Hepatic stellate cell (primary cell): ENCODE data around the gene C1orf35.
A peak's percentile ranks its signal among the peaks of the same experiment; 100 is the strongest.
"Not testable (repeated sequence)": the region's sequence is repeated elsewhere in the genome, so short reads cannot be mapped to it uniquely, and the experiment has no call there.

Experiments
- DNase-seq: peaks from one replicate; pipeline ENCODE4 v3.0.0; 2011; ENCODE audit warnings: low spot score

The C1orf35 gene

GRCh38 chr1:228142155-228142691 lies 39.1 kb upstream of the C1orf35 start:
- no peak for DNase-seq

GRCh38 chr1:228141226-228142044 lies 38.3 kb upstream of the C1orf35 start:
- peak; percentile 81 for DNase-seq

DNA sequence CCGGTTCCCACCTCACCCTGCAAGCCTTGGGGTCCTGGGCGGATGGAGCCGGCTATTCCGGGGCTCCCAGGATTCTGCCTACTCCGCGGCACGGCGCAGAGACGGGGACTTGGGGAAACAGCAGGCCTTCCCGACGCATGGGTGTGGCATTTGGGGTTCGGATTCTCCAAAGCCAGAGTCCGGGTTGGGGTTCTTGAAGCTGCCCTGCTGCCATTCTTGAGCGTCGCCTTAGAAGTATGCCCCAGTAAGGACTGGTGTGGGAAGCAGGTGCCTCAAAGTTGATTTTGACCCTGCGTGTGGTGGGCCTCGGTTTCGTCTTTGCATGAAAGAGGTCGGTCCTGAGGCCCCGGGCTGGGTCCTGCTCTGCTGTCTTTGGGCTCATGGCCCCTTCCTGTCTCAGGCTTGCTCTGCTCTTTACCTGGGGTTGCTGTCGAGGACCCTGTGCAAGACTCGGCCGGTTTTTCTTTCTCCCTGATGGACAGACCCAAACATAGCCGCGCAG lies 37.6 kb upstream of the C1orf35 start:
- DNase-seq: no peak

GRCh38 chr1:228139931-228140723 lies 37.0 kb upstream of the C1orf35 start, which contains the start of gene GUK1:
TSS of gene GUK1 (plus strand) at chr1:228140279. CDS start at chr1:228140303, 24 bp downstream.
- DNase-seq: peak; percentile 96

DNA sequence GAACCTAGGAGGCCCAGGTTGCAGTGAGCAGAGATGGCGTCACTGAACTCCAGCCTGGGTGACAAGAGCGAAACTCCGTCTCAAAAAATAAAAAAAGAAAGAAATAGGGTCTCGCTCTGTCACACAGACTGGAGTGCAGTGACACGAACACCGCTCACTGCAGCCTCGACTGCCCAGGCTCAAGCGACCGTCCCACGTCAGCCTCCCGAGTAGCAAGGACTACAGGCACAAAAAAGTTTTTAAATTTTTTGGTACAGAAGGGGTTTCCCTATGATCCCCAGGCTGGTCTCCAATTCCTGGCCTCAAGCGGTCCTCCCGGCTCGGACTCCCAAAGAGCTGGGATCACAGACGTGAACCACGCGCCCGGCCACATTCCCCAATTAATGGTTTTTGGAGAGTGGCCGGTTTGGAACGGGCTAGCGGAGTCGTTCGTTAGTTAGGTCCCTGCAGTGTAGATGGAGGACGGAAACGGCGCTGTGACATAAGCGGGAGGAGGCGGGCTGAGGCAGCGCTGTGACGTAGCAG lies 36.3 kb upstream of the C1orf35 start:
- DNase-seq: no peak

GRCh38 chr1:228136901-228137300 lies 33.8 kb upstream of the C1orf35 start:
- DNase-seq: no peak

GRCh38 chr1:228134591-228134990 lies 31.5 kb upstream of the C1orf35 start:
- DNase-seq: no peak

- DNase-seq: no peak
Observed at GRCh38 chr1:228131766-228132165, 28.6 kb upstream of the C1orf35 start.

DNA sequence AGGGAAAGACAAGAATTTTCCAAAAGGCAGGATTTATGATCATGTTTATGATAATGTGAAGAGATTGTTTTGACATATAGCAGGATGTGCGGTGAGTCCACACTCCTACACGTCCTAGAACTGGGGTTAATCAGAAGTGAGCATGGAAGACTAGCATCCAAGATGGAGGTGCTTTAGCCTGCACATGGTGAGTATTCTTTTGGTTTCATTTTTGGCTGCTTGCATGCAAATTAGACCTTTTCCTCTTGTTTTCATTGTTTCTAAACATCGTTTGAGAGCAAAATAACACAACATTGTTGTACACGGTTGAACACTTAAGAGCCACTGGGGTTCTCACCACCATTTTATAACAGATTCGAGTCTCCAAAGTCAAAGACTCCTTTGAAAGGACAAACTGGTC lies 22.1 kb upstream of the C1orf35 start:
- DNase-seq: no peak

DNA sequence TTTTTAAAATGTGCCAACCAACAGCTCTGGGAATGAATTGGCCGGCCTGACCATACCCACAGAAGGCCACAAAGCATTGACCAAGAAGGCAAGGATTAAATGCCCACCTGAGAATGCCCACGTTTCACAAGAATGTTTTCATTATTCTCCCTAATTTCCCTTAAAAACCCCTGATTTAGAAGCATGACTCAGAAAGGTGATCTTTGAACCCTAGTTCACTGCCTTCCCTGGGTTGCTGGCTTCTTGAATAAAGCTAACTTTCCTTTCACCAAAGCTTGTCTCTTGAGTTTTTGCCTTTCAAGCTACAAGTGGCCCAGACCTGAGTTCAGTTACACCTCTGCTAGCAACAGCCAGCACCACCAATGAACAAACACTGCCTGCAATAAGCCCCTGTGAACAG lies 20.4 kb upstream of the C1orf35 start:
- no peak for DNase-seq

DNA sequence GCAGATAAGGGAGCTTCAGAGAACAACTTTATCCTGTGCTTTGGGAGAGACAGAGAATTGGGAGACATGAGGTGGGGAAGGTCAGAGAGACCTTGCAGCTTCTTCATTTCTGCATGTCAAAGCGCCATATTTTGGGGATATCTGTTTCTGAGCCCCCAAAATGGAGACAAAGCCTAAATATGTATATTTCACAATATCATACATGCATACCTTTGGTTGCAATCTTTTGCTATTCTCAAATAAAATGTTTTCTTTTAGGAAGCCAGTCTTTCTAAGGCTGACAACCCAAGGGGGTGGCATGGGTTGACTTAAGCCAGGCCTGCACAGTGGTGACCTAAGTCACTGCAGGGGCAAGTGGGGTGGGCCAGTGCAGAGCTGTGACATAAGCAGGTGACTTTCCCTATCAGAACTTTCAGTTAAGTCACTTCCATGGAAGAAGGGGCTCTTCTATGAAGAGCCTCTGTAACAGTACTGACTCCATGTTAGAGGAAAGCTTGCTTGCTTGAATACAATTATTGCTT lies 19.9 kb upstream of the C1orf35 start:
- no peak for DNase-seq

DNA sequence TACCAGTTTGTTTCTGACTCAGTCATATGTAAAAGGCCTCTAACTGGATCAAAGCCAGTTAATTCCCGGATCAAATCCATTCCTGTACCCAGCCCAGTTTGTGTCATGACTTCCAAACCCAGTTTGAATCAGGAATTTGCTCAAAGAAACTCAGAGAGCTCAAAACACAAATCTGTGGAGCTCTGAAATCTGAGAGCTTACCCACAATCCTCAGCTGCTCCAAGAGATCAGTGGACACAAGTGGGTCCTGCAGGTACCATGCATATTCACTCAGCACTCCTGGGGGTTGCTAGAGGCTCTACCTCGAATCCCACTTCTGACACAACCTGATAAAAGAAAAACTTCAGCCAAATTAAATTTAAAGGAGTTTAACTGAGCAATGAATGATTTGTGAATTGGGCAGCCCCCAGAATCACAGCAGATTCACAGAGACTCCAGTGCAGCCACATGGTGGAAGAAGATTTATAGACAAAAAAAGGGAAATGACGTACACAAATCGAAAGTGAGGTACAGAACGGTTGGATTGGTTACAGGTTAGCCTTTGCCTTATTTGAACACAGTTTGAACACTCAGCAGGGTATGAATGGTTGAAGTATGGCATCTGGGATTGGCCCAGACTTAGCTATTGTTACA lies 17.8 kb upstream of the C1orf35 start:
- no peak for DNase-seq

GRCh38 chr1:228120351-228120750 lies 17.2 kb upstream of the C1orf35 start:
- DNase-seq: no peak

DNA sequence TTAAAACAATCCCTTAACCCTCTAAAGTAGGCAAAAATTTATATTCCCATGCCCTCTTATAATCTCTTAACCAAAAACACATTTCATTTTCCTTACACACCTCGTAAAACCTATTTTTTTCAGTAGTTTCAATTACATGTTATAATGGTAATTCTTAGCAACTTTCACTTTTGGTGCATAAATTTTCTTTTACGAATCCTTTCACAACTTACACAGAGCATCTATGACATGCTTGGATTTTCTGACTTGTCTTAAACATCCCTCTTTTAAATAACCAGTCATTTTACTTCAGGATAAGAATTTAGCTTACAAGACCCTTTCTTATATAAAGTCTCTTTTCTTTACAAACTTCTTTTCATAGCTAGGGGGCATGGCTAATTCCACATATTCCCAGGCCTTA lies 14.9 kb upstream of the C1orf35 start:
- no peak for DNase-seq

DNA sequence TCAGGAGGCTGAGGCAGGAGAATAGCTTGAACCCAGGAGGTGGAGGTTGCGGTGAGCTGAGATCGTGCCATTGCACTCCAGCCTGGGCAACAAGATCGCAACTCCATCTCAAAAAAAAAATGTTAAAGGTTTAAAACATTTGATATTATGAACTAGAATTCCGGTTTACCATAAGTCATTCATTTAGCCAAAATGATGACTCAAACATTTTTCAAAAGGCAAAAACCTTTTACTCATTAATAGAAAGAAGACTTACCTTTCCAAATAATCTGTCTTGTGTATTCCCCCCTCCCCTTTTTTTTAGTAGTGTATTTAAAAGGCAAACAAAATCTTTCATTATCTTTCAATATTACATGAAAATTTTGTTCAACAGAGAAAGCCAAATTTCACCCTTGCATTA lies 14.2 kb upstream of the C1orf35 start:
- no peak for DNase-seq

DNA sequence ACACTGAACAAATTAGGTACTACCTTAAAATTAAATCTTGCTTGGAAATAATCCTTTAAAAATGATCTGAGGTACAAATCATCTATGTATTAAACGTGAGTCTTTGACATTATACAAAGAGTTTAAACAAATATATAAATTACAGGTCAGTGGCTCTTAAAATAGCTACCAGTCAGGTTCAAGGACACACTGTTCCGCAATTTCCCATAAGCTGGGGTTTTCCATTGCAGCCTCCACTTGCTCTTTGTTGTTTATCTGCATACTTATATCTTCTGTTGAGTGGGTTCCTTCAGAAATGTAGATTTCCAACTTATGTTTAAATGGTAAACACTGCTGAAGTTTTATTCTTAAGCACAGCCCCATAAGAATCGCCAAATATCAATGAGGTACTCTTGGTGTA lies 11.7 kb upstream of the C1orf35 start:
- DNase-seq: no peak

GRCh38 chr1:228112617-228113016 lies 9.5 kb upstream of the C1orf35 start:
- DNase-seq: no peak

DNA sequence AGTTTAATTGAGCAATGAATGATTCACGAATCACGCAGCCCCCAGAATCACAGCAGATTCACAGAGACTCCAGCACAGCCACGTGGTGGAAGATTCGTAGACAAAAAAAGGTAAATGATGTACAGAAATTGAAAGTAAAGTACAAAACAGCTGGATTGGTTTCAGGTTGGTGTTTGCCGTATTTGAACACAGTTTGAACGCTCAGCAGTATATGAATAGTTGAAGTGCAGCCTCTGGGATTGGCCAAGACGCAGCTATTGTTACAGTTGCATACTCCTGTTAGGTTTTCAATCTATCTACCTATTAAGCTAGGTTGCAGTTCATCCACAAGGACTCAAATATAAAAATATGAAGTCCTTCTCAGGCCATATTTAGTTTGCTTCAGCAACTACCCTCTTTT lies 9.0 kb upstream of the C1orf35 start:
- DNase-seq: no peak

- DNase-seq: not testable (repeated sequence)
Observed at GRCh38 chr1:228111315-228111714, 8.2 kb upstream of the C1orf35 start.

DNA sequence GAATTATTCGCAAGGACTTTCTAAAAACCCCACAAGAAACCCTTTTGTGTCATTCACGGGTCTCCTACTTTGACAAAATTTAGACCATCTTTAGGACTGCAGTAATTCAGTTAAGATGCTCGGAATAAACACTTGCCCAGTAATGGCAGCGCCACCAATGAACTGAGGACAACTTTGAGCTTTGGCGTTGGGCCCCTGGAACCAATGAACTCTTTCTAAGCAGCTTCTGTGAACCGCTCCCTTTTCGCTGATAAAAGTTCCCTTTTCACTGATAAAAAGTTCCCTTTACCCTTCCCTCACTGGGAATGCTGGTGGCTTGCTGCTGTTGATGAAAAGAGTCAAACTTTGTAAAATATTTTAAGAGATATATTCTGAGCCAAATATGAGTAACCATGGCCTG lies 7.4 kb upstream of the C1orf35 start:
- DNase-seq: no peak

DNA sequence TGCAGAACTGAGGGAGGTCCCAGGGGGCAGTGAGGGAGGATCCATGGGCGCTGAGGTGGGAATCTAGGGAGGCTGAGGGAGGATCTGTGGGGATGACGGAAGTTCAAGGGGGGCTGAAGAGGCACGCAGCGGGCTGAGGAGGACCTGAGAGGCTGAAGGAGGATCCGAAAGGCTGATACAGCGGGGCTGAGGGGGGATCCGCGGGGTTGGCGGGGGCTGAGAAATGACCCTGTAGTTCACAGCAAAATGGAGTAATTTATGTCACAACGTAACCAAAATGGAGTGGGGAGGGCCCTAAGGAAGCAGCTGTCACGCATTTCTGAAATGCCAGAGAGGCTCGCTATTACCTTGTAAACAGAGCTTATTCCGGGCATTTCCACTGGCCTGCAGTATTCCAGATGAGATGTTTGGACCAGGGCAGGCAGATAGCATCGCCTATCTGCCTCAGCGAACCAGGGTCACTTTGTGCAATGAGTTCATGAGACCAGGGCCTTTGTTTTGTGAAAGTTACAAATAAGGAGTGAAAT lies 6.9 kb upstream of the C1orf35 start:
- DNase-seq: no peak
